HG02610 (cell line): ENCODE results near the gene TSEN34.
"Not testable (repeated sequence)": the region's sequence is repeated elsewhere in the genome, so short reads cannot be mapped to it uniquely, and the experiment has no call there.

Source experiments
- ATAC-seq: cut with Tn5 transposase; IDR thresholded peaks from one replicate; pipeline ENCODE4 v1.9.1; 2021; ENCODE audit warnings: mild to moderate bottlenecking, moderate library complexity; ENCODE audit not compliant: unreplicated experiment

TSEN34 gene

DNA sequence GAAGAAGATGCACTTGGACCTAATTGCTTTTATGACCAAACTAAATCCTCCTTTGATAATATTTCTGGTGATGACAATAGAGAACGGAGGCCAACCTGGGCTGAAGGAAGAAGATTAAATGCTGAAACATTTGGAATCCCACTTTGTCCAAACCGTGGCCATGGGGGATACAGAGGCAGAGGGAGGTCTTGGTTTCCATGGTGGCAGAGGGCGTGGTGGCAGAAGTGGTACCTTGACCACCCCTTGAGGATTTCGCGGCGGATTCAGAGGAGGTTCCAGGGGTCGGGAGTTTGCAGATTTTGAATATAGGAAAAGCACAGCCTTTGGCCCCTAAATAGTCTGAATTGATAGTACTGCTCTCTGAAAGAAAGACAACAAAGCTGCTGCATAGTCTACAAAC, 38.9 kb downstream of the TSEN34 start:
- ATAC-seq: no peak

GRCh38 chr19:54231077-54231931, 40.2 kb downstream of the TSEN34 start:
- ATAC-seq: no peak

- no peak for ATAC-seq
These were observed 42.8 kb downstream of the TSEN34 start for GRCh38 chr19:54233941-54234340.

DNA sequence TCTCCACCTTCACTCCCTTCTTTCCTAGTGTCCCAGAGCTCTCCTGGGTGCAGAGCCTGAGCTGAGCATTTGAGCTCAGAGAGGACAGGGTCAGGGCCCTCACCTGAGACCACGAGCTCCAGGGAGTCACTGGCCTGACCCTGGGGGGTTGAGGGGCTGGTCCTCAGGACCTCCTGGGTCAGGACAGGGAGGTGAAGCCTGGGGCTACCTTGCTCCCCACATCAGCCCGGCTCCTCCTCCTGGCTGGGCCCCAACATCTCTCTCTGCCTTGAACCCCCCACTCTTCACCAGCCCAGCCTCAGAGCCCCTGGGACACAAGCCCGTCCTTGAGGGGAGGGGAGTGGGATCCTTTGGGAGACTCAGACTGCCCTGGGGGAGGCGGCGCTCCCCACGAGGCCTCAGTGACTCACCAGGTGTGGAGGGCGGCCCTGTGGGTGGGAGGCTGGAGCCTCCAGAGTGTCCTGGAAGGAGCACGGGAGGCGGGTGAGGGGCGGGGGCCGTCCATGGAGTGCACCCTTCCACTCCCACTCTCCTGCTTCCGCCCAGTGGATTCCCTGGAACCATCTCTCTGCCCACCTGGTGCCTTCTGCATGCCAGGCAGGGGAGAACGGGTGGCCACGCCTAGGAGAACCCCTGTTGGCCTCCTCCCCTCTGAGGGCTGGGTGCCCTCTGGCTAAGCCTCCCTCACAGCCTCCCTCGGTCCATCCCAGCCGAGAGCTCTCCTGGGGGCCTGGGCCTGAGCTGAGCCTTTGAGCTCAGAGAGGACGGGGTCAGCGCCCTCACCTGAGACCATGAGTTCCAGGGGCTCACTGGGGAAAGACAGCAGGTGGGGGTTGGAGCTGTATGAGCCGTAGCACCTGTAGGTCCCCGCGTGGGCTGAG, 48.6 kb downstream of the TSEN34 start:
- ATAC-seq: not testable (repeated sequence)

DNA sequence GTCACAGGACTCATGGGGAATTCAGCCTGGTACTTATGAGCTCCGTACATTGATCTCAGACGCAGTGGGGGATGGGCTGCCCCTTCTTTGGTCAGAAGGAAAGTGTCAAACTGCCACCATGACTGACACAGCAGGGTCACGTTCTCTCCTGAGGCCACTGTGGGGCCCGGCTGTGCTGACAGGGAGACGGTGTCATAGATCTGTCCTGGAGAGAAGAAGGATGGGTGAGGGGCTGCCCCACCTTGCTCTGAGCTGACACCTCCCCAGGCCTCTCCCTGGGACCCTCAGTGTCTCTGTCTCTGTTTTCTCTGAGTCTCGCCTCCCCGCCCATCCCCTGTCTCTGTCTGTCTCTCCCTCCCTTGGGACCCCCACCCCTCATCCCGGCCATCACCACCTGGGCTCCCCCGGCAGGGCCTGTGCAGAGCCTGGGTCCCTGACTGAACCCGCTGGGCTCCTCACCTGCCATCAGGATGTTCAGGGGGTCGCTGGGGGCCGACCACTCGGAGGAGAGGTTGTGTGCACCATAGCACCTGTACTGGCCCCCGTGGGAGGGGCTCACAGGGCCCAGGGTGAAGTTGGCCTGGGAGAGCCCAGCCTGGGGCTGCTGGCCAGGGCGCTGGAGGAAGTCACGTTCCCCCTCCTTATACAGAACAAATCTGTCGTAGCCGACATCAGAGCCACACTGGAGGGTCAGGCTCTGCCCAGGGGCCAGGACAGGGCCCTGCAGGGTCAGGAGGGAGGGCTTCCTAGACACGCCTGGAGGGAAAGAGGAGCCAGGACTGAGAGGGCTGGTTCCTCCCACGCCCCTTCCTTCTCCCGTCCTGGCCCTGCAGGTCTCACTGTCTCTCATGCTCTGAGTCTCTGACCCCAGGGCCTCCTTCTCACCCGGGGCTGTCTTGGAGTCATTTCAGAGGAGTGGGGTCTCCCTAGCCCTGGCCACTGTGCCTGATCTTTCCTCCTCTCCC, 49.5 kb downstream of the TSEN34 start:
- ATAC-seq: not testable (repeated sequence)

GRCh38 chr19:54242234-54242633, 51.1 kb downstream of the TSEN34 start:
- not testable (repeated sequence) for ATAC-seq

DNA sequence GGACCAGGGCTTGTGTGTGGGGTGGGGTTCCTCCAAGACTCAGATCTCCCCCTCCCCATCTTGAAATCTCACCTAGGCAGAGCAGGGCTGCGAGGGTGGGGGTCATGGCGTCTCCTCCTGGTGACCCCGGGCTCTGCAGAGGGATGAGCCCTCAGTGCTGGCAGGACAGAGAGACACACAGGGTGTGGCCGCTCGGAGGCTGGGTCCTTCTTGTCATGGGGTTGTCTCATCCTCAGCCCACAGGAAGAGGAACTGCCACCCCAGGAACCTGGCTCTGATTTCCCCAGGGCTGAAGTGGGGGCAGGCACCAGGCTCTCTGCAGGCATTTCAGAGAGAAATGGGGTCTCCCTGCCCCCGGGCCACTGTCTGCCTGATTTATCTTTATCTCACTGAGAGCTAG, 51.5 kb downstream of the TSEN34 start, which contains the start of gene LILRA6:
Gene LILRA6, minus strand, starts transcription at position 145 of the 400 bp plus-strand sequence.
- not testable (repeated sequence) for ATAC-seq

GRCh38 chr19:54243809-54244208, 52.7 kb downstream of the TSEN34 start:
- not testable (repeated sequence) for ATAC-seq
